Occipital lobe (tissue), 2 donors: Measurements from ENCODE around the gene FBXL17. TPM values are rescaled to one million over a fixed set of nuclear protein-coding genes. Genes with fewer than 3 reads are reported as not detected.
"Not testable (repeated sequence)": the region's sequence is repeated elsewhere in the genome, so short reads cannot be mapped to it uniquely, and the experiment has no call there.

Experiments used
- DNase-seq: peaks from one replicate; lab custom pipeline; 2025; lab: John Stamatoyannopoulos, UW
- total RNA-seq: library from RNA; depleted of rRNA; stranded (reverse); fragments of >200 nt; gene quantifications from one replicate; pipeline ENCODE4 v1.2.3, GENCODE V29; 2014

The FBXL17 gene
- total RNA-seq: 75.0 TPM

- DNase-seq: peak; percentile 92
Observed at GRCh38 chr5:108381954-108382783, at the start of gene FBXL17. Gene FBXL17, minus strand, starts transcription at chr5:108382098.

GRCh38 chr5:108430931-108431608 is 49.2 kb upstream of the FBXL17 start:
- no peak for DNase-seq

- DNase-seq: no peak
Observed at GRCh38 chr5:108421713-108422112, 39.8 kb upstream of the FBXL17 start.

GRCh38 chr5:108420755-108421154 is 38.9 kb upstream of the FBXL17 start:
- no peak for DNase-seq

- no peak for DNase-seq
Observed at GRCh38 chr5:108420158-108420557, 38.3 kb upstream of the FBXL17 start.

- peak; percentile 24 for DNase-seq
Observed at GRCh38 chr5:108418197-108418596, 36.3 kb upstream of the FBXL17 start.

- DNase-seq: no peak
Observed at GRCh38 chr5:108417166-108417670, 35.3 kb upstream of the FBXL17 start.

GRCh38 chr5:108415726-108416125 is 33.8 kb upstream of the FBXL17 start:
- no peak for DNase-seq

- no peak for DNase-seq
Observed at GRCh38 chr5:108409786-108410185, 27.9 kb upstream of the FBXL17 start.

- not testable (repeated sequence) for DNase-seq
Observed at GRCh38 chr5:108405201-108405600, 23.3 kb upstream of the FBXL17 start.

- DNase-seq: no peak
Observed at GRCh38 chr5:108398964-108399363, 17.1 kb upstream of the FBXL17 start.

GRCh38 chr5:108396837-108397236 is 14.9 kb upstream of the FBXL17 start:
- not testable (repeated sequence) for DNase-seq

- no peak for DNase-seq
Observed at GRCh38 chr5:108387758-108388157, 5.9 kb upstream of the FBXL17 start.

GRCh38 chr5:108386345-108387061 is 4.6 kb upstream of the FBXL17 start:
- DNase-seq: no peak

- no peak for DNase-seq
Observed at GRCh38 chr5:108384741-108385140, 2.8 kb upstream of the FBXL17 start.

GRCh38 chr5:108382784-108383330 is 959 bp upstream of the FBXL17 start:
- peak; percentile 52 for DNase-seq

- peak; percentile 71 for DNase-seq
Observed at GRCh38 chr5:108381350-108381953, 446 bp downstream of the FBXL17 start.

GRCh38 chr5:108380531-108381349 is 1.2 kb downstream of the FBXL17 start:
- DNase-seq: peak; percentile 30

- no peak for DNase-seq
Observed at GRCh38 chr5:108379722-108380530, 2.0 kb downstream of the FBXL17 start.
